ENCODE results near the gene SPINK2. TPM values are rescaled to one million over a fixed set of nuclear protein-coding genes. Genes with fewer than 3 reads are reported as not detected.
A peak's percentile ranks its signal among the peaks of the same experiment; 100 is the strongest.

The SPINK2 gene
- total RNA-seq, 2 experiments from 2014 or later = 0.83 to 1.4 TPM

DNA sequence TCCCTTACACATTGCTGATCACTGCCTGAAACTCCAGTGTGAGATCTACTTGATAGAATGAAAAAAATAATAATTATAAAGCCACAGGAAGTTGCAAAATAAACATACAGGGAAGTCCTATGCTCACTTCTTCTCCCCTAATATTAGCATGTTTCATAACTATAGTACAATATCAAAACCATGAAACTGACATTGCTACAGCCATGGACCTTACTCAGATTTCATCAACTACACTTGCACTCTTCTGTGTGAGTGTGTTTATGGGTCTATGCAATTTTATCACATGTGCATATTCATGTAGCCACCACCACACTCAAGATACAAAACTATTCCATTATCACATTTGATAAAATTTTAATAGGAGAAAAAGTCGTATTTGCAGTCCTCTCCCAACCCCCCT is 57.3 kb downstream of the SPINK2 start:
- H3K36me3 Mint-ChIP-seq (ENCODE audit: low read depth) = no peaks in the 10 kb centered on the region
- CTCF ChIA-PET = interaction anchor here (0.6 kb wide), 1 partner anchor 237 kb away, joined by 3 read pairs; no protein-coding TSS in a partner anchor

GRCh38 chr4:56762484-56763250 is 58.8 kb downstream of the SPINK2 start:
- Mint-ChIP-seq H3K9me3 (no peaks in the 10 kb centered on the region), H3K27me3 (ENCODE audit: low read depth) (no peaks in the 10 kb centered on the region), H3K4me3 (no peak overlapping the region), H3K36me3 (ENCODE audit: low read depth) (no peaks in the 10 kb centered on the region), H3K27ac (no peak overlapping the region), H3K4me1 (ENCODE audit: low read depth) (peaks cover 15% of the 10 kb centered on the region)
- peak; percentile 34 for DNase-seq
- CTCF ChIA-PET = interaction anchor here (0.6 to 1.3 kb wide), 3 partner anchors 32 to 181 kb away, joined by 3 to 4 read pairs (median 3); no protein-coding TSS in a partner anchor
- intact Hi-C loops (cut with micrococcal nuclease) = no loop called here

More for the DNA sequence above, 57.3 kb downstream of the SPINK2 start:
- intact Hi-C loops (cut with micrococcal nuclease) = no loop called here
- peaks cover 1% of the 10 kb centered on the region for H3K4me1 Mint-ChIP-seq (ENCODE audit: low read depth)
- no peak overlapping the region for H3K4me3 Mint-ChIP-seq
- no peak for DNase-seq
- H3K27ac Mint-ChIP-seq = no peak overlapping the region
- H3K9me3 Mint-ChIP-seq = no peaks in the 10 kb centered on the region
- no peaks in the 10 kb centered on the region for H3K27me3 Mint-ChIP-seq (ENCODE audit: low read depth)

DNA sequence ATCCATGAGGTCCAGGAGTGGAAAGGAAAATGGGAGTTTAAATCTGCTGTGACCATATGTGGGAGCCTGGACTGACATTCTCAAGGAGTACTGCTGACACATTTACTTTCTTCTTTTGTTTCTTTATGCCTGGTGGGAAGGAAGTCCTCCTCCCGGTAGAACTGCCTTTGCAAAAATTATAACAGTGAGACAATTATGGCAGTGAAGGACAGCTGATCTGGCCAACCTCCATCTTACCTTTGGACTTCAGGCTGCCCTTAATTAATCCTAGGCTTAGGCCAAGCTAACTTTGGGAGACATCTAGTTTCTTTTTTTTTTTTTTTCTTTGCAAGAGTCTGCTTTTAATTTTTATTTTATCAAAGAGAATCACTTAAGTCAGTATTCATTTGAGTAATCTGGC is 61.3 kb downstream of the SPINK2 start:
- Mint-ChIP-seq H3K9me3 (no peaks in the 10 kb centered on the region), H3K27me3 (ENCODE audit: low read depth) (no peaks in the 10 kb centered on the region), H3K4me1 (ENCODE audit: low read depth) (peaks cover 26% of the 10 kb centered on the region), H3K4me3 (no peak overlapping the region), H3K36me3 (ENCODE audit: low read depth) (no peaks in the 10 kb centered on the region), H3K27ac (no peak overlapping the region)
- intact Hi-C loops (cut with micrococcal nuclease) = no loop called here
- CTCF ChIA-PET = interaction anchor here (0.6 kb wide), 1 partner anchor 12 kb away, joined by 4 read pairs; no protein-coding TSS in a partner anchor
- no peak for DNase-seq

Other genes starting within 250 kb of the SPINK2 start
- gene HOPX, start 140.4 kb downstream of the SPINK2 start, total RNA-seq = 10 to 100 TPM; 14.0 to 14.7 TPM
- gene REST, start 86.2 kb upstream of the SPINK2 start, total RNA-seq = 10 to 100 TPM; 35.6 to 36.8 TPM
- gene NOA1, start 155.9 kb upstream of the SPINK2 start, total RNA-seq = 10 to 100 TPM; 25.4 to 26.0 TPM
- gene POLR2B, start 157.2 kb upstream of the SPINK2 start, total RNA-seq = 100 to 1,000 TPM in 1 of 2 experiments, 10 to 100 TPM in 1; 95.8 to 104 TPM